ENCODE results near the gene LPAR1. TPM values are rescaled to one million over a fixed set of nuclear protein-coding genes. Genes with fewer than 3 reads are reported as not detected.
"Not testable (repeated sequence)": the region's sequence is repeated elsewhere in the genome, so short reads cannot be mapped to it uniquely, and the experiment has no call there.

Gene LPAR1
- total and polyA plus RNA-seq, 2 donors from 2014 or later: 2.9 to 28.2 TPM

DNA sequence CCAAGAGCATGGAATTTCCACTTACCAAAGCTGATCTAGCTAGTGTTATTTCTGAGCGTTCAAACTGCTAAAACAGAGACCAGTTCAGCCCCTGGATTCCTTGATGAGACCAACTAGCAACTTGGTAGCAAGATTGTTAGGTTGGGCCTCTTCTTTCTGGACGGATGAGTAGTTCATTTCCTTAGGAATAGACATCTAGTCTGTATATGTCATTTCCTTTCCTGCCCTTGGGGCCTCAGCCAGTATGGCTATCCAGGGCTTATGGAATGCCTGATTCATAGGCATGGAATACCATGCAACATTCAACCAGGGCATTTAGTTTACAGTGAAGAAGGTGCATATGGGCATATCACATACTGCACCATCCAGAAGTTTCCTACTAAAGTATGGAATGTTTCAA, 14.5 kb upstream of the LPAR1 start:
- no peaks in the 10 kb centered on the region for H3K4me1 ChIP-seq (ENCODE audit: control insufficient read depth in 2 of 3, insufficient read depth in 2 of 3, low read depth in 1 of 3, low read length in 3 of 3)
- no peak overlapping the region for H3K9ac ChIP-seq (ENCODE audit: low read length in 3 of 3)
- no peak for DNase-seq
- TF ChIP-seq, protein P1, sequence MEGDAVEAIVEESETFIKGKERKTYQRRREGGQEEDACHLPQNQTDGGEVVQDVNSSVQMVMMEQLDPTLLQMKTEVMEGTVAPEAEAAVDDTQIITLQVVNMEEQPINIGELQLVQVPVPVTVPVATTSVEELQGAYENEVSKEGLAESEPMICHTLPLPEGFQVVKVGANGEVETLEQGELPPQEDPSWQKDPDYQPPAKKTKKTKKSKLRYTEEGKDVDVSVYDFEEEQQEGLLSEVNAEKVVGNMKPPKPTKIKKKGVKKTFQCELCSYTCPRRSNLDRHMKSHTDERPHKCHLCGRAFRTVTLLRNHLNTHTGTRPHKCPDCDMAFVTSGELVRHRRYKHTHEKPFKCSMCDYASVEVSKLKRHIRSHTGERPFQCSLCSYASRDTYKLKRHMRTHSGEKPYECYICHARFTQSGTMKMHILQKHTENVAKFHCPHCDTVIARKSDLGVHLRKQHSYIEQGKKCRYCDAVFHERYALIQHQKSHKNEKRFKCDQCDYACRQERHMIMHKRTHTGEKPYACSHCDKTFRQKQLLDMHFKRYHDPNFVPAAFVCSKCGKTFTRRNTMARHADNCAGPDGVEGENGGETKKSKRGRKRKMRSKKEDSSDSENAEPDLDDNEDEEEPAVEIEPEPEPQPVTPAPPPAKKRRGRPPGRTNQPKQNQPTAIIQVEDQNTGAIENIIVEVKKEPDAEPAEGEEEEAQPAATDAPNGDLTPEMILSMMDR (IDR thresholded peaks at IDR 0.05; ENCODE audit: borderline replicate concordance, extremely low read depth, insufficient read depth): no peak
- no peaks in the 10 kb centered on the region for H3K27me3 ChIP-seq (ENCODE audit: control insufficient read depth, insufficient read depth, low read length)
- FAIRE-seq: no peak
- intact Hi-C loops (cut with DNase I): no loop called here
- no peaks in the 10 kb centered on the region for H3K9me3 ChIP-seq (ENCODE audit: control insufficient read depth in 2 of 3, insufficient read depth in 1 of 3, low read length in 3 of 3)
- H3K4me3 ChIP-seq (ENCODE audit: low read length in 3 of 3): no peak overlapping the region
- no peaks in the 10 kb centered on the region for H3K36me3 ChIP-seq (ENCODE audit: control insufficient read depth in 2 of 3, insufficient read depth in 3 of 3, low read length in 3 of 3)
- H3K27ac ChIP-seq (ENCODE audit: low read depth in 2 of 2, low read length in 2 of 2): no peak overlapping the region

DNA sequence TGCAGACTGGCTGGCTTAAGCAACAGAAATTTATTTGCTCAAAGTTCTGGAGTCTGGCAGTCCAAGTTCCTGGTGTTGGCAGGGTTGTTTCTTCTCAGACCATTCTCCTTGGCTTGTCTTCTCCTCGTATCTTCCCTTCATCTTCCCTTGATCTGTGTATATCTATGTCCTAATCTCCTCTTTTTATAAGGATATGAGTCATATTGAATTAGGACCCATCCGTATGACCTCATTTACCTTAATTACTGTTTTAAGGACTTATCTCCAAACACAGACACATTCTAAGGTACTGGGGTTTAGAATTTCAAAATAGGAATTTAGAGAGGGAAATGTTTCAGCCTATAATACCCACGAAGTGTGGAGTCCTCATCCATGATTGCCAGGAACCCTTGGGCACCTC, 13.1 kb upstream of the LPAR1 start:
- Histone ChIP-seq H3K9me3 (ENCODE audit: control insufficient read depth in 2 of 3, insufficient read depth in 1 of 3, low read length in 3 of 3) (no peaks in the 10 kb centered on the region), H3K9ac (ENCODE audit: low read length in 3 of 3) (no peak overlapping the region), H3K27ac (ENCODE audit: low read depth in 2 of 2, low read length in 2 of 2) (no peak overlapping the region), H3K36me3 (ENCODE audit: control insufficient read depth in 2 of 3, insufficient read depth in 3 of 3, low read length in 3 of 3) (no peaks in the 10 kb centered on the region), H3K27me3 (ENCODE audit: control insufficient read depth, insufficient read depth, low read length) (no peaks in the 10 kb centered on the region), H3K4me3 (ENCODE audit: low read length in 3 of 3) (no peak overlapping the region), H3K4me1 (ENCODE audit: control insufficient read depth in 2 of 3, insufficient read depth in 2 of 3, low read depth in 1 of 3, low read length in 3 of 3) (no peaks in the 10 kb centered on the region)
- intact Hi-C loops (cut with DNase I): no loop called here
- DNase-seq (no peak), FAIRE-seq (no peak)
- TF ChIP-seq, protein P1 (IDR thresholded peaks at IDR 0.05; ENCODE audit: borderline replicate concordance, extremely low read depth, insufficient read depth): no peak

DNA sequence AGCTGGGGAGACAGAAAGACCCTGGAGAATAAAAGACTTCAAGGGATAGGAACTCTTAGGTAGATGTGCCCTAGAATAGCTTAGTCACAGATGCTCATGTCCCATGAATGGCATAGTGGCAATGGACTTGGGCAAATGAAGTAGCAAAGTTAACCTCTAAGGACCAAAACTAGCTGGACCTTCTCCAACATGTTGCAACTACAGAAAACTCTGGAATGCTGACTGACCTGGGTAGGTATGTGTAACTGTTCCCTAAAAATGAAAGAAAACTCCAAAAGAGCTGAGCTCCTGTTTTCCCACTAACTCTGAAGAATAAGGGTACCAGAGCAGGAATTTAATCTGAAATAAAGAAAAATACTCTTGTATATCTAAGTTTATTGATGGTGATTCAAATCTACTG, 12.5 kb upstream of the LPAR1 start:
- intact Hi-C loops (cut with DNase I): no loop called here
- Histone ChIP-seq H3K4me3 (ENCODE audit: low read length in 3 of 3) (no peak overlapping the region), H3K9ac (ENCODE audit: low read length in 3 of 3) (no peak overlapping the region), H3K27ac (ENCODE audit: low read depth in 2 of 2, low read length in 2 of 2) (no peak overlapping the region), H3K36me3 (ENCODE audit: control insufficient read depth in 2 of 3, insufficient read depth in 3 of 3, low read length in 3 of 3) (no peaks in the 10 kb centered on the region), H3K9me3 (ENCODE audit: control insufficient read depth in 2 of 3, insufficient read depth in 1 of 3, low read length in 3 of 3) (no peaks in the 10 kb centered on the region), H3K27me3 (ENCODE audit: control insufficient read depth, insufficient read depth, low read length) (no peaks in the 10 kb centered on the region), H3K4me1 (ENCODE audit: control insufficient read depth in 2 of 3, insufficient read depth in 2 of 3, low read depth in 1 of 3, low read length in 3 of 3) (no peaks in the 10 kb centered on the region)
- TF ChIP-seq, protein P1 (IDR thresholded peaks at IDR 0.05; ENCODE audit: borderline replicate concordance, extremely low read depth, insufficient read depth): no peak
- FAIRE-seq (no peak), DNase-seq (no peak)

DNA sequence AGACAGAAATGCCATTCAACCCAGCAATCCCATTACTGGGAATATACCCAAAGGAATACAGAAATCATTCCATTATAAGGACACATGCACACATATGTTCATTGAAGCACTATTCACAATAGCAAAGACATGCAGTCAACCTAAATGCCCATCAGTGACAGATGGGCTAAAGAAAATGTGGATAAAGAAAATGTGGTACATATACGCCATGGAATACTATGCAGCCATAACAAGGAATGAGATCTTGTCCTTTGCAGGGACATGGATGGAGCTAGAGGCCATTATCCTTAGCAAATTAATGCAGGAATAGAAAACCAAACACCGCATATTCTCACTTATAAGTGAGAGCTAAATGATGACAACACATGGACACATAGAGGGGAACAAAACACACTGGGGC, 9.0 kb upstream of the LPAR1 start:
- H3K4me1 ChIP-seq (ENCODE audit: control insufficient read depth in 2 of 3, insufficient read depth in 2 of 3, low read depth in 1 of 3, low read length in 3 of 3); FAIRE-seq; intact Hi-C loops (cut with DNase I); H3K9ac ChIP-seq (ENCODE audit: low read length in 3 of 3); DNase-seq; H3K4me3 ChIP-seq (ENCODE audit: low read length in 3 of 3); H3K27me3 ChIP-seq (ENCODE audit: control insufficient read depth, insufficient read depth, low read length); H3K9me3 ChIP-seq (ENCODE audit: control insufficient read depth in 2 of 3, insufficient read depth in 1 of 3, low read length in 3 of 3); H3K27ac ChIP-seq (ENCODE audit: low read depth in 2 of 2, low read length in 2 of 2); H3K36me3 ChIP-seq (ENCODE audit: control insufficient read depth in 2 of 3, insufficient read depth in 3 of 3, low read length in 3 of 3): not testable (repeated sequence)

Data from kidney (tissue), 14 donors.